K562 treated with DMSO at 1 percent for 24 hours (cell line): ENCODE measurements around the gene POLR3G. TPM values are rescaled to one million over a fixed set of nuclear protein-coding genes. Genes with fewer than 3 reads are reported as not detected.

Source experiments
- total RNA-seq: library from RNA; unstranded; fragments of 300-600 nt; gene quantifications from 2 replicates; pipeline ENCODE4 v1.2.3, GENCODE V29; 2022; ENCODE audit warnings: low read depth; ENCODE audit not compliant: insufficient read depth

Gene POLR3G
- 4.6 and 6.4 TPM in 2 replicates for total RNA-seq

GRCh38 chr5:90474235-90475107, at the start of gene POLR3G, which contains the start of gene MBLAC2:
POLR3G (plus strand) TSS chr5:90474864; CDS start chr5:90485568, 10,704 bp downstream.
MBLAC2 (minus strand) TSS chr5:90474771; CDS start chr5:90474292, 479 bp downstream.

GRCh38 chr5:90529194-90529938, 54.7 kb downstream of the POLR3G start, which contains the start of gene LYSMD3:
LYSMD3 (minus strand) TSS chr5:90529584; CDS start chr5:90525289, 4,295 bp downstream.

GRCh38 chr5:90558344-90559192, 83.9 kb downstream of the POLR3G start, which contains the start of gene ADGRV1:
ADGRV1 (plus strand) TSS chr5:90558797; CDS start chr5:90558896, 99 bp downstream.

Other genes with a start within 250 kb of the POLR3G start
- 19.0 and 22.9 TPM in 2 replicates for gene CETN3, start 65.1 kb upstream of the POLR3G start, total RNA-seq
- gene MBLAC2, start 93 bp upstream of the POLR3G start, total RNA-seq, result 6.8 and 9.2 TPM in 2 replicates
- 19.9 and 20.2 TPM in 2 replicates for gene LYSMD3, start 54.7 kb downstream of the POLR3G start, total RNA-seq
- gene ADGRV1, start 83.9 kb downstream of the POLR3G start, total RNA-seq, result 10.0 and 11.4 TPM in 2 replicates